Thyroid gland (tissue), 4 donors: ENCODE data around the gene LRBA.

Experiments used
- POLR2A ChIP-seq, 2 donors: fragments of 450-650 bp; IDR thresholded peaks; one replicate each; pipeline ENCODE4 v1.6.1; 2017; ENCODE audit warnings: antibody characterized with exemption in 2 of 2, mild to moderate bottlenecking in 2 of 2, moderate library complexity in 1 of 2
- TF ChIP-seq, protein P1 (sequence below), 6 experiments: fragments of 200-600 bp in 3 of 6; fragments of 450-650 bp in 3 of 6; sonication (generic) in 3 of 6; IDR thresholded peaks; one replicate each; pipeline ENCODE4 v1.5.1; 2016 to 2019; ENCODE audit warnings: antibody characterized with exemption in 6 of 6, mild to moderate bottlenecking in 2 of 6, inconsistent platforms in 1 of 6, moderate library complexity in 1 of 6

- TF ChIP-seq, protein P1, sequence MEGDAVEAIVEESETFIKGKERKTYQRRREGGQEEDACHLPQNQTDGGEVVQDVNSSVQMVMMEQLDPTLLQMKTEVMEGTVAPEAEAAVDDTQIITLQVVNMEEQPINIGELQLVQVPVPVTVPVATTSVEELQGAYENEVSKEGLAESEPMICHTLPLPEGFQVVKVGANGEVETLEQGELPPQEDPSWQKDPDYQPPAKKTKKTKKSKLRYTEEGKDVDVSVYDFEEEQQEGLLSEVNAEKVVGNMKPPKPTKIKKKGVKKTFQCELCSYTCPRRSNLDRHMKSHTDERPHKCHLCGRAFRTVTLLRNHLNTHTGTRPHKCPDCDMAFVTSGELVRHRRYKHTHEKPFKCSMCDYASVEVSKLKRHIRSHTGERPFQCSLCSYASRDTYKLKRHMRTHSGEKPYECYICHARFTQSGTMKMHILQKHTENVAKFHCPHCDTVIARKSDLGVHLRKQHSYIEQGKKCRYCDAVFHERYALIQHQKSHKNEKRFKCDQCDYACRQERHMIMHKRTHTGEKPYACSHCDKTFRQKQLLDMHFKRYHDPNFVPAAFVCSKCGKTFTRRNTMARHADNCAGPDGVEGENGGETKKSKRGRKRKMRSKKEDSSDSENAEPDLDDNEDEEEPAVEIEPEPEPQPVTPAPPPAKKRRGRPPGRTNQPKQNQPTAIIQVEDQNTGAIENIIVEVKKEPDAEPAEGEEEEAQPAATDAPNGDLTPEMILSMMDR (IDR thresholded peaks at IDR 0.05), result no peak
- no peak for TF ChIP-seq POLR2A (IDR thresholded peaks at IDR 0.05)
These were observed 40.3 kb downstream of the LRBA start for GRCh38 chr4:150974750-150975149.
